ENCODE data around the gene CELSR1.

Gene CELSR1

DNA sequence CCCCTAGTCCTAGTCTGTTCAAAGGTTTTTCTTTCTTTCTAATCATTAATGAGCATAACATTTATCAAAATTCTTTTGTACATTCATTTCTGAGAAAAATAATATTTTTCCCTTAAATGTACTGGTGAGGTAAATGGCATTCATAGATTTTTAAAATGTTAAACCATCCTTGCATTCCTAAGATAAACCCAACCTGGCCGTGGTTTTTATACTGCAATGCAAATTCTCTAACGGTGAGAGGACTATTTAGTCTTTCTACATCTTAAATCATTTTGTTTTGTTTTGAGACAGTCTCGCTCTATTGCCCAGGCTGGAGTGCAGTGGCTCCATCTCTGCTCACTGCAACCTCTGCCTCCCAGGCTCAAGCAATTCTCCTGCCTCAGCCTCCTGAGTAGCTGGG lies 161.3 kb downstream of the CELSR1 start:
- no peak overlapping the region for H3K4me3 ChIP-seq (ENCODE audit: low read depth, low read length)
- no peak for TF ChIP-seq CTCF (conservative IDR thresholded peaks at IDR 0.05; ENCODE audit: low read depth, low read length)
- no peak for DNase-seq (ENCODE audit: low read depth)

DNA sequence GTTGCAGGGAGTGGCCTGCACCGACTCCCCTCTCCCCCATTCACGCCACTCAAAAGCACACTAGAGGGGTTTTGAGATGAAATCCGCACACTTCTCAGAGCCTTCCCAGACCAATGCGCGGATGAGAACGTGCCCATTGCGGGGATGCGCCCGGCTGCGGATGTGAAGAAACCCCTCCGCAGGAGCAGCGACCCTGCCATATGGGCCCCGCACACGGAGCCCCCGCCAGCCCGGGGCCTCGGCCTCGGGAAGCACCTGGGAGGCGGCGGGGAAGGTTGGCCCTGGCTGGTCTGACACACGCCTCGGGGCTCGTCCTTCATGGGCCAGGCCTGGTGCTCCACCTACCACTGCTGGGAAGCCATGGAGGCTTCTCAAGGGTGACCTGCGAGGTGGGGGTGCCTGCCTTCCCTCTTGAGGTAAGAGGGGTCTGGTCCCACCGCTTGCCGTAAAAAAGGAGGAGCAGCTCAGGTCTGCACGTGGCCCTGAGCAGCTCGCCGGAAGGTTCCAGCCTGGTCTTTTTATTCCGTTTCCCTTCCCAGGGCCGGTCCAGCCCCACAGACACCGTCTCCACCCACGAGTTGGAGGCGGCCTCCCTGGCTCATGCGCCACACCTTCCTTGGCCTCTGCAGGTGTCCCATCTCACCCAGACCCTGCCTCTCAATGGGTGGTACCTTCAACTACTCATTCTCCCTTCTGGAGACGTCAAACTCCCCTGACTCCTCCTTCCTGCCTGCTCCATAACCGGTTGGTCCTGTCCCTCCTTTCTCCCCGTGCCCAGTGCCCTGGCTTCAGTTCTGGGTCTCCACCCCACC lies 162.6 kb downstream of the CELSR1 start:
- no peak for DNase-seq (ENCODE audit: low read depth)
- no peak overlapping the region for H3K4me3 ChIP-seq (ENCODE audit: low read depth, low read length)
- TF ChIP-seq CTCF (conservative IDR thresholded peaks at IDR 0.05; ENCODE audit: low read depth, low read length) = no peak

GRCh38 chr22:46373921-46374662 lies 163.3 kb downstream of the CELSR1 start:
- DNase-seq (ENCODE audit: low read depth) = no peak
- TF ChIP-seq CTCF (conservative IDR thresholded peaks at IDR 0.05; ENCODE audit: low read depth, low read length) = no peak
- H3K4me3 ChIP-seq (ENCODE audit: low read depth, low read length) = no peak overlapping the region

GRCh38 chr22:46373159-46373558 lies 164.3 kb downstream of the CELSR1 start:
- no peak for DNase-seq (ENCODE audit: low read depth)
- no peak for TF ChIP-seq CTCF (conservative IDR thresholded peaks at IDR 0.05; ENCODE audit: low read depth, low read length)
- H3K4me3 ChIP-seq (ENCODE audit: low read depth, low read length) = no peak overlapping the region

DNA sequence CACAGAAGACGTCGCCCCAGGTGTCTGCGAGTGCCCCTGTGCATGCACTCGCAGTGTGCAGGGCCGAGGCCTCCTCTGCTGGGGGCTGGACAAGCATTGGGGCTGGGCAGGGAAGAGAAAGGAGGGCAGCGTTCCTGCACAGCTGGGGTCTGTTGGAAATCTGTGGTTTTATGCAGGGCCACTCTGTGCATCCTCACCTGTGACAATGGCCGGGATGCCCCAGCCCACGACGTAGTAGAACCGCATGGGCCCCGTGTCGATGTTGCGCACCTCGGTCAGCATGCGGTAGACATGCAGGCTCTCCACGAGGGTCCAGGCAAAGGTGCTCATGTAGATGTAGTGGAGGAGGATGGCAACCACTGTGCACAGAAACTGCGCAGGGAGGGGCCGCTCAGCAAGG lies 164.7 kb downstream of the CELSR1 start:
- H3K4me3 ChIP-seq (ENCODE audit: low read depth, low read length) = no peak overlapping the region
- no peak for TF ChIP-seq CTCF (conservative IDR thresholded peaks at IDR 0.05; ENCODE audit: low read depth, low read length)
- DNase-seq (ENCODE audit: low read depth) = no peak

GRCh38 chr22:46371623-46372226 lies 165.7 kb downstream of the CELSR1 start:
- DNase-seq (ENCODE audit: low read depth) = no peak
- H3K4me3 ChIP-seq (ENCODE audit: low read depth, low read length) = no peak overlapping the region
- no peak for TF ChIP-seq CTCF (conservative IDR thresholded peaks at IDR 0.05; ENCODE audit: low read depth, low read length)

All from choroid plexus epithelial cell (primary cell).